ENCODE measurements around the gene CAST.
"Not testable (repeated sequence)": the region's sequence is repeated elsewhere in the genome, so short reads cannot be mapped to it uniquely, and the experiment has no call there.

The CAST gene

DNA sequence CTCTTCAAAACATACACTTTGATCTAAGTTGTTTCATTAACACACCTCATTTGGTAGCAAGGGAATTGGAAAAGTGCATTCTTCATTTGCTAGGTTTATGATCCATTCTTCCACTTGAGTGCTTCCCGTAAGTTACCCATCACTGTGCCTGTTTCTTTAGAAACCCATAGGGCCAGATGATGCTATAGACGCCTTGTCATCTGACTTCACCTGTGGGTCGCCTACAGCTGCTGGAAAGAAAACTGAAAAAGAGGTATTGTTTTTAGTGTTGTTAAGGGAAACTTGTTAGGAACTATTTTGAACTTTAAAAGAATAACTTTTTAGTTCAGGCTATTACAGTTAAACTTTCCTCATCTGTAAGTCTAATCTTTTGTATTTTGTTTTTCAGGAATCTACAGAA, 78.9 kb downstream of the CAST start:
- TF ChIP-seq, protein P1, sequence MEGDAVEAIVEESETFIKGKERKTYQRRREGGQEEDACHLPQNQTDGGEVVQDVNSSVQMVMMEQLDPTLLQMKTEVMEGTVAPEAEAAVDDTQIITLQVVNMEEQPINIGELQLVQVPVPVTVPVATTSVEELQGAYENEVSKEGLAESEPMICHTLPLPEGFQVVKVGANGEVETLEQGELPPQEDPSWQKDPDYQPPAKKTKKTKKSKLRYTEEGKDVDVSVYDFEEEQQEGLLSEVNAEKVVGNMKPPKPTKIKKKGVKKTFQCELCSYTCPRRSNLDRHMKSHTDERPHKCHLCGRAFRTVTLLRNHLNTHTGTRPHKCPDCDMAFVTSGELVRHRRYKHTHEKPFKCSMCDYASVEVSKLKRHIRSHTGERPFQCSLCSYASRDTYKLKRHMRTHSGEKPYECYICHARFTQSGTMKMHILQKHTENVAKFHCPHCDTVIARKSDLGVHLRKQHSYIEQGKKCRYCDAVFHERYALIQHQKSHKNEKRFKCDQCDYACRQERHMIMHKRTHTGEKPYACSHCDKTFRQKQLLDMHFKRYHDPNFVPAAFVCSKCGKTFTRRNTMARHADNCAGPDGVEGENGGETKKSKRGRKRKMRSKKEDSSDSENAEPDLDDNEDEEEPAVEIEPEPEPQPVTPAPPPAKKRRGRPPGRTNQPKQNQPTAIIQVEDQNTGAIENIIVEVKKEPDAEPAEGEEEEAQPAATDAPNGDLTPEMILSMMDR (IDR thresholded peaks at IDR 0.05; ENCODE audit: low read depth, low read length): no peak
- Histone ChIP-seq H3K27me3 (ENCODE audit: insufficient read depth, low read depth, severe bottlenecking) (no peaks in the 10 kb centered on the region), H3K36me3 (peaks cover 80% of the 10 kb centered on the region), H3K27ac (no peak overlapping the region), H3K4me3 (ENCODE audit: low read depth, low read length) (no peak overlapping the region), H3K9me3 (ENCODE audit: severe bottlenecking) (no peaks in the 10 kb centered on the region)
- DNase-seq: no peak

DNA sequence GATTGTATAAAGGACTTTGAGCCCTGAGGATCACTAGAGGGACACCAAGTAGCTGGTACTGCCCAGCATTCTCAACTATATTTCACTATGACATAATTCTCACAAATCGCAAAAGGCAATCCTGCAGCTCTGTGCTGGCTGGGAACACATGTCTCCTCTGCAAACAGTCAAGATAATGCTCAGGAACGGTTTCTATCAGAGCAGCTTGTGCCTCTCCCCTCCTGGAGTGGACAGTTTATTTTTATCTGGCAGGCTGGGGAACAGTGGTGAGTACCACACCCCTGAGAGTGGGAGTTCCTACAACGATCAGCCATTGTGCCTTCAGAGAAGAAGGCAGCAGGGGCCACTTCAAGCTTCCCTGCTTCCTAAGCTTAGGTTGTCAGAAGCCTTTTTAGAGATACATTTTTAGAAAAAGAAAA, 79.7 kb downstream of the CAST start:
- TF ChIP-seq, protein P1 (IDR thresholded peaks at IDR 0.05; ENCODE audit: low read depth, low read length): no peak
- H3K27me3 ChIP-seq (ENCODE audit: insufficient read depth, low read depth, severe bottlenecking): no peaks in the 10 kb centered on the region
- no peak overlapping the region for H3K27ac ChIP-seq
- no peak overlapping the region for H3K4me3 ChIP-seq (ENCODE audit: low read depth, low read length)
- H3K36me3 ChIP-seq: peaks cover 84% of the 10 kb centered on the region
- no peaks in the 10 kb centered on the region for H3K9me3 ChIP-seq (ENCODE audit: severe bottlenecking)
- DNase-seq: no peak

DNA sequence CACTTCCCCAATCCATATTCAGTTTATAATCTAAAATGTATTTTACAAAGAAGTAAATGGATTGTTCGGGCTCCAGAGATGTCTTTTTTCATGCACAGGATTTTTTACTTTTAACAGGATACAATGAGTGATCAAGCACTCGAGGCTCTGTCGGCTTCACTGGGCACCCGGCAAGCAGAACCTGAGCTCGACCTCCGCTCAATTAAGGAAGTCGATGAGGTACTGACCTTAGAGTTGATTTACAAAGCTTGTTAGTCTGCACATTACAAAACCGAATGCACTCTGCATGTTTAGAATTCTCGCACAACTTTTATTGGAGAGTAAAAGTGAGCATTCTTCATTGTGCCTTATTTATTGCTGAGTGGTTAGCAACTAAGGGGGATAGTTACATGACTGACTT, 80.4 kb downstream of the CAST start:
- TF ChIP-seq, protein P1 (IDR thresholded peaks at IDR 0.05; ENCODE audit: low read depth, low read length): no peak
- Histone ChIP-seq H3K36me3 (peaks cover 81% of the 10 kb centered on the region), H3K27me3 (ENCODE audit: insufficient read depth, low read depth, severe bottlenecking) (no peaks in the 10 kb centered on the region), H3K27ac (no peak overlapping the region), H3K9me3 (ENCODE audit: severe bottlenecking) (no peaks in the 10 kb centered on the region), H3K4me3 (ENCODE audit: low read depth, low read length) (no peak overlapping the region)
- DNase-seq: no peak

DNA sequence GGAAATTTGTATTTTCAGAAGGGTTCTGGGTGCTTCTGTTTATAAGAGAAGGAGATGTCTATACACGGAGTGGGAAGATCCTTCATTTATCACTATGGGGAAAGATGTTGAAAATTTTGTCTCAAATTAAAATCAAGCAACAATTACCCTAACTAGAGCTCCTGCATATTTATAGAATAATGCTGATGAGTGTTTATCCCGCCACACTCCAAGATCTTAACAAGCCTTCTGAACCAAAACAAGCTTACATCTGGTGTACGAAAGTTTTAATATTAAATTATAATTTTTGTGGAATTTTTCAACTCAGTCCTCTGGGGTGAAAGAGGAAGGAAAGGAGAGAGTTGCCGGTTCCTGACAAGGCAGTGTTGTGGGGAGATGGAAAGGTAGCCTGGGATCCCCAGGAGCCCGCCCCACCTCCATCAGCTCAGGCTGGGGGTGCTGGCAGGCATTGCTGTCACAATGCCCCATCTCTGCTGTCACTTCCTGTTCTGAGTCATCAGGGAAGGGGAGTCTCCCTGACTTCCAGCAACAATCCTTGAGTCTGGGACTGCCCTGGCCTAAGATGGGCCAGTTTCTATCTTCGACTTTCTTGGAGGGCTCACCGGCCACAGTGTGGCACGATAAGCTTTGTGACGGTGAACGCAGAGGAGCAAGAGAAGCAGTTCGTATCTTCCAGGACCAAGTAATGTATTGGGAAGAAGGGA, 81.0 kb downstream of the CAST start:
- Histone ChIP-seq H3K4me3 (ENCODE audit: low read depth, low read length) (no peak overlapping the region), H3K27me3 (ENCODE audit: insufficient read depth, low read depth, severe bottlenecking) (no peaks in the 10 kb centered on the region), H3K9me3 (ENCODE audit: severe bottlenecking) (no peaks in the 10 kb centered on the region), H3K27ac (no peak overlapping the region), H3K36me3 (peaks cover 80% of the 10 kb centered on the region)
- no peak for DNase-seq
- TF ChIP-seq, protein P1 (IDR thresholded peaks at IDR 0.05; ENCODE audit: low read depth, low read length): no peak

DNA sequence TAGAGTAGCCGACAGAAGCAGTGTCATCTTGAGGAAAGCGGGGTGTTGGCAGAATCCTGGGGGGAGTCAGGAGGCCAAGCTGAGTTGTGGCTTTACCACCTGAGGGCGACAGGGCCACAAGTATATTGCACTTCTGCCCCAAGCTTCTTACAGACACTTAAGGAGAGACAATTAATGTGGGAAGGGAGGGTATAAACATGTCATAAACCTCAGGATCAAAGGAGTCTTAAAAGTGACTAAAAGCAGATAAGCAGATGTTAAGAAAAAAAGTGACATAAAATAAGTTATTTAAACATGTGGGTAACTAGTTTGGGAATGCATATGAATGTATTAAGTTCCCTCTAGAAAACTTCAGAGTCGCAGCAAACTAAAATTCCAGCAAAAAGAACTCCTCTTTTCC, 81.6 kb downstream of the CAST start:
- peaks cover 75% of the 10 kb centered on the region for H3K36me3 ChIP-seq
- TF ChIP-seq, protein P1 (IDR thresholded peaks at IDR 0.05; ENCODE audit: low read depth, low read length): no peak
- no peaks in the 10 kb centered on the region for H3K9me3 ChIP-seq (ENCODE audit: severe bottlenecking)
- DNase-seq: no peak
- H3K4me3 ChIP-seq (ENCODE audit: low read depth, low read length): no peak overlapping the region
- no peak overlapping the region; the same call in 1 of the 2 replicates for H3K27ac ChIP-seq
- no peaks in the 10 kb centered on the region for H3K27me3 ChIP-seq (ENCODE audit: insufficient read depth, low read depth, severe bottlenecking)

DNA sequence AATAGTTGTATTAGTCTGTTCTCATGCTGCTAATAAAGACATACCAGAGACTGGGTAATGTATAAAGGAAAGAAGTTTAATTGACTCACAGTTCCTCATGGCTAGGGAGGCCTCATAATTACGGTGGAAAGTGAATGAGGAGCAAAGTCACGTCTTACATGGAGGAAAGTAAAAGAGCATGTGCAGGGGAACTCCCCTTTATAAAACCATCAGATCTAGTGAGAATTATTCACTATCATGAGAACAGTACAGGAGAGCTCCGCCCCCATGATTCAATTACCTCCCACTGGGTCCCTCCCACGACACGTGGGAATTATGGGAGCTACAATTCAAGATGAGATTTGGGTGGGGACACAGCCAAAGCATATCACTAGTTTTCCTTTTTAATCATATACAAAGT, 82.0 kb downstream of the CAST start:
- not testable (repeated sequence) for H3K9me3 ChIP-seq (ENCODE audit: severe bottlenecking); DNase-seq; H3K27me3 ChIP-seq (ENCODE audit: insufficient read depth, low read depth, severe bottlenecking); H3K4me3 ChIP-seq (ENCODE audit: low read depth, low read length); H3K27ac ChIP-seq
- H3K36me3 ChIP-seq: peaks cover 75% of the 10 kb centered on the region

Data from WERI-Rb-1 (cell line).